ENCODE results near the gene DDB1.

The DDB1 gene

DNA sequence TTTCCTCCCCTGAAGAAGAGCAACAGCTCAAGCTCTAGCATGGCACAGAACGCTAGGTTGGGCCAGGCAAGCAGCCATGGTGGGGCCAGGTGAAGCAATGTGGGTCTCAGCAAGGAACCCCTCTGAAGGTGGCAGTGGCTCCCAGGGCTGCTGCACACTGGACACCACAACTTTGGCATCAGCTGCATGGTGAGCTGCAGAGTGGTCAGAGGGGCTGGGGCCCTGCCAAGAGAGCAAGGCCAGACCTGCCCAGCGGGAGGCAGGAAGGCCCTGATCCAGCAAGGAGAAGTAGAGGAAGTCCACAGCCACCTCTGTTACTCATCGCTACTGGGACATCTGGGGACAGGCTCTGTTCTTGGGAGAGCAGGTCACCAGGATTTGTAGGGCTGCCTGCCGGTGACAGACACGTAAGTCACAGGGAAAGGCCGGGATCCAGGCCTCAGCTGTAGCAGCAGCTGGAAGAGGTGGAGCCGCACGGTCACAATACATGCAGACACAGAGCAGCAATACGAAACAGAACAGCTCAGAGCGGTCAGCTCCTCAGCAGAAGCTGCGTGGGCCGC, 16.4 kb upstream of the DDB1 start:
- Histone ChIP-seq H3K9me3 (no peaks in the 10 kb centered on the region), H3K27me3 (no peaks in the 10 kb centered on the region), H3K36me3 (peaks cover 36 to 90% (median 60%) of the 10 kb centered on the region in 3 donors), H3K4me3 (no peak overlapping the region), H3K4me1 (no peaks in the 10 kb centered on the region), H3K27ac (no peak overlapping the region)
- DNase-seq = no peak
- TF ChIP-seq, protein P1, sequence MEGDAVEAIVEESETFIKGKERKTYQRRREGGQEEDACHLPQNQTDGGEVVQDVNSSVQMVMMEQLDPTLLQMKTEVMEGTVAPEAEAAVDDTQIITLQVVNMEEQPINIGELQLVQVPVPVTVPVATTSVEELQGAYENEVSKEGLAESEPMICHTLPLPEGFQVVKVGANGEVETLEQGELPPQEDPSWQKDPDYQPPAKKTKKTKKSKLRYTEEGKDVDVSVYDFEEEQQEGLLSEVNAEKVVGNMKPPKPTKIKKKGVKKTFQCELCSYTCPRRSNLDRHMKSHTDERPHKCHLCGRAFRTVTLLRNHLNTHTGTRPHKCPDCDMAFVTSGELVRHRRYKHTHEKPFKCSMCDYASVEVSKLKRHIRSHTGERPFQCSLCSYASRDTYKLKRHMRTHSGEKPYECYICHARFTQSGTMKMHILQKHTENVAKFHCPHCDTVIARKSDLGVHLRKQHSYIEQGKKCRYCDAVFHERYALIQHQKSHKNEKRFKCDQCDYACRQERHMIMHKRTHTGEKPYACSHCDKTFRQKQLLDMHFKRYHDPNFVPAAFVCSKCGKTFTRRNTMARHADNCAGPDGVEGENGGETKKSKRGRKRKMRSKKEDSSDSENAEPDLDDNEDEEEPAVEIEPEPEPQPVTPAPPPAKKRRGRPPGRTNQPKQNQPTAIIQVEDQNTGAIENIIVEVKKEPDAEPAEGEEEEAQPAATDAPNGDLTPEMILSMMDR (IDR thresholded peaks at IDR 0.05) = no peak
- intact Hi-C loops (cut with DNase I; ENCODE audit: low total_unique reads) = no loop called here

DNA sequence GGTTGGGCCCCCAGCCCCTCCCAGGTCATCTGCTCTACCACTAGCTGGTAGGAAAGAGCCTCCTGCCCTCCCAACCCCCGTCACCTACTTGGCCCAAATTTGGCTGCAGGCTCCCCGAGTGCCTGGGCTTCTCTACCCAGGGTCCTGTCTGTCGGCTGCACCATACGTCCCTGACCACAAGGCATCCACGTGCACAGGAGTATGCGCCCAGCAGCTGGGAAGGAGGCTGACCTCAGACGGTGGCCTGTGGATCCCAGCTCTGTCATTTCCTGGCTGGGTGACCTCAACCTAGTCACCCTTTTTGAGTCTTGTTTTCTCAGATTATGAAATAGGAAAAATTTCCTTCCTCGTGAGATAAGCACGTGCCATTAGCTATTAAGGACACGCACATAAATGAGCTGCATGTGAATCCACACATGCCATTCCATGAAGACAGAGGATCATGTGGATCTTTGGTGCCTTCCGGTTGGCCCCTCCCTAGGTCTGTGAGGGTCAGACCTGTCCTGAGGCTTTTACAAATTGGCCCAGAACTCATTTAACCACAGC, 15.1 kb upstream of the DDB1 start:
- Histone ChIP-seq H3K27me3 (no peaks in the 10 kb centered on the region), H3K9me3 (no peaks in the 10 kb centered on the region), H3K27ac (no peak overlapping the region), H3K4me1 (no peaks in the 10 kb centered on the region), H3K36me3 (peaks cover 27 to 88% (median 47%) of the 10 kb centered on the region in 3 donors), H3K4me3 (no peak overlapping the region)
- TF ChIP-seq, protein P1 (IDR thresholded peaks at IDR 0.05) = no peak
- DNase-seq = peak in 1 of 2 donors; percentile 45
- intact Hi-C loops (cut with DNase I; ENCODE audit: low total_unique reads) = no loop called here

DNA sequence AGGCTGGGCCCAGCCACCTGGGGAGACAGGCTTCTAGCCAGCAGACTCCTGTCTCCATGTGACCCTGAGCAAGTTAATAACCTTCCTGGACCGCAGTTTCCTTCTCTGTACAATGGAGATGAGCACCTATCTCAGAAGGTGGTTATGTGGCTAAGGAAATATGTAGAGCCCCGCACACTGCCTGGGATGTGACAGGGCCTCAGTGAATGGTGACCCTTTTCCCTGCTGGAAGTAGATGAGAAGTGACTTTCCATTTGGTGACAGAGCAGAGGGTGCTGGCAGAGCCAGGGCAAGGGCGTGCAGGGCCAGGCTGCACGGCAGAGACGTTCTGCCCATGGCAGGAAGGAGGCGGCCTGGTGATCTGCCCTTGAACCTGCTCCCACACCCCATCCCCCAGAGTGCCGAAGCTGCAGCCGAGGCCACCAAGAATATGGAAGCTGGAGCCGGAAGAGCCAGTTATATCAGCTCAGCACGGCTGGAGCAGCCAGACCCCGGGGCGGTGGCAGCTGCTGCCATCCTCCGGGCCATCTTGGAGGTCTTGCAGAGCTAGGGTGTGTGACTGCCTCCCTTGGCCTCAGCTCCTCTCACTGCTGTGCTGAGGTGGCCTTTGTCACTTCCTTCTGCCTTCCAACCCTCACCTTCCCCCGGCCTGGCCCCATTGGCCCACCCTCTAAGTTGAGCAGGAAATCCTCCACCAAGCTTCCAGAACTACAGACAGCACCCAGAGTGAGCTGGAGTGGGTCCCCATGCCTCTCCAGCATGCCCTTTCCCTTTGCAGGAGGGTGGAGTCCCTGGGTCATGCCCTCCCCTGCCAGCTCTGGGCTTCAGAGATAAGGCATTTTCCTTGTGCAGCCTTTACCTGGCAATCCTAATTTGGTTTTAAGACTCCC, 13.3 kb upstream of the DDB1 start:
- H3K27me3 ChIP-seq = no peaks in the 10 kb centered on the region
- no peaks in the 10 kb centered on the region for H3K4me1 ChIP-seq
- H3K9me3 ChIP-seq = no peaks in the 10 kb centered on the region
- intact Hi-C loops (cut with DNase I; ENCODE audit: low total_unique reads) = no loop called here
- no peak overlapping the region for H3K4me3 ChIP-seq
- H3K36me3 ChIP-seq = peaks cover 11 to 88% (median 36%) of the 10 kb centered on the region in 3 donors
- DNase-seq = no peak
- no peak overlapping the region for H3K27ac ChIP-seq
- TF ChIP-seq, protein P1 (IDR thresholded peaks at IDR 0.05) = no peak

DNA sequence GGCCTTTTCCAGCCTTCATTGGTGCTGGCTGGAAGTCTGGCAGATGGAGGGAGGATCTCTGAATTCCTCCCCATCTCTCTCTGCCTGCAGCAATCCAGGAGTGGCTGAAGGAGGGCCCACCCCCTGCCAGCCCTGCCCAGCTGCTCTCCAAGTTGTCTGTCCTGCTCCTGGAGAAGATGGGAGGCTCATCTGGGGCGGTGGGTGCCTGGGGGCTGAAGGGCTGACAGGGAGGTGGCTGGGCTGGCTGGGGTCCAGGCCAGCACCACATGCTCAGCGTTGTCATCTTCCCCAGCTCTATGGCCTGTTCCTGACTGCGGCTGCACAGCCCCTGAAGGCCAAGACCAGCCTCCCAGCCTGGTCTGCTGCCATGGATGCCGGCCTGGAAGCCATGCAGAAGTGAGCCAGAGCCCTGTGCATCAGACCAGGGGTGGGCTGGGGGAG, 12.3 kb upstream of the DDB1 start:
- H3K27ac ChIP-seq = no peak overlapping the region

More for the DNA sequence above, 12.3 kb upstream of the DDB1 start:
- Histone ChIP-seq H3K4me1 (no peaks in the 10 kb centered on the region), H3K9me3 (no peaks in the 10 kb centered on the region), H3K36me3 (peaks cover 3 to 84% (median 26%) of the 10 kb centered on the region in 3 donors), H3K27me3 (no peaks in the 10 kb centered on the region), H3K4me3 (no peak overlapping the region)
- TF ChIP-seq, protein P1 (IDR thresholded peaks at IDR 0.05) = no peak
- no peak for DNase-seq
- intact Hi-C loops (cut with DNase I; ENCODE audit: low total_unique reads) = no loop called here

All from tibial artery (tissue), 4 donors.